Iris pigment epithelial cell (primary cell): ENCODE results near the gene LMAN1L.

ENCODE experiments used
- DNase-seq: peaks from one replicate; pipeline ENCODE4 v3.0.0-alpha.2; 2011; ENCODE audit warnings: low read depth

Gene LMAN1L

GRCh38 chr15:74812533-74812932, at the start of gene LMAN1L:
Gene LMAN1L, plus strand, starts transcription at chr15:74812835. Its CDS starts 20 bp downstream, at chr15:74812855.
- no peak for DNase-seq

DNA sequence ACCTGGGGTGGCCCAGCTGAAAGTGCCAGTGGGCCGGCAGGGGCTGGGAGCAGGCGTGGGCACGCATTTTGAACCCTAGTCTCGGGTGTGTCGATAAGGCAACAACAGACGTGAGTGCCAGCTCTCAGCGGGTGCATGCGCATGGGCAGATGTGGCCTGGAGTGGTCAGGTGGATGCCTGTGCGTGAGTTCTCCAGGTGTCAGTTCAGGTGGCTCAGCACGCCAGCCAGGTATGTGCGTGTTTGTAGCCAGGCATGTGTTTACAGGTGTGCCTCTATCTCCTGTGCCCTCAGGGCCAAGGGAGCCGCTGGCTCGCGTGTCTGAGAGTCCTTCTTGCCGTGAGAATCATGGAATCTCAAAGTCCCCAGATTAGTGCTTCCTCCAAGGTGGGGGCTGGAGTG, 49.2 kb upstream of the LMAN1L start:
- DNase-seq: no peak

DNA sequence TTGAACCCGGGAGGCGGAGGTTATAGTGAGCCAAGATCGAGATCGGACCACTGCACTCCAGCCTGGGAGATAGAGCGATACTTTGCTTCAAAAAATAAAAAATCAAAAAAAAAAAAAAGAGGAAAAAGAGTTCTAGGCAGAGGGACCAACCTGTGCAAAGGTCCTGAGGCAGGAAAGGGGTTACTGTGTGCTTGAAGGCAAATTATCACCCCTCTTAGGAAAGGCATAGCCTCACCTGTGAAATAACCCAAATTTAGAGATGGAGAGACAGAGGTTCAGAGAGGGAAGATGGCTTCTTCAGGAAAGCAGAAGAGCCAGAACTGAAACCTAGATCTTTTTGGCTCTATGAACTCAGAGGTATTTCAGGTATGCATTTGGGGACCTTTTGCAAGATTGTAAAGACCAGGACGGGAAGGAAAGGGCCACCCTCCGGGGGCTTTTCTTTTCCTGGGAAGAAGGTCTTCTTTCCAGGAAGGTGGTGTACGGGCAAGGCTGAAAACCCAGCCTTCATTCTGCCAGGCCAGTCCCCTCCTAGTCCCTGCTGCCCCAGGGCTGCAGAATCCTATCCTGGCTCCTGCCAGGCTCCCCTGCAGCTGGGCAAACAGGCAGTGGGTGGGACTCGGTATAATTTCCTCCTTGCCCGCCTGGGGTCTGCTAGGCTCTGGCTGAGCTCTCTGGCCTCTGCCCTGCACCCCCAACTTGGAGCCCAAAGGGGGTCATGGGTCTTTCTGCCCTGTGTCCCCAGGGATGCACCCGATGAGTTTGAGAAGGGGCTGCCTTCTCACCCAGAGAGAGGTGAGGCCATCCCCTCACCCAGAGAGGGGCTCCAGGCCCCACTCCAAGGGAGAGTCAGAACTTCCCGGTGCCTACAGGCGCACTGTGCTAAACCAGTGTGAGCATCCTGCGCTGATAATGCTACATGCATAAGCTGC, 45.2 kb upstream of the LMAN1L start:
- DNase-seq: no peak

- DNase-seq: no peak
Measured at GRCh38 chr15:74768099-74768770, 44.4 kb upstream of the LMAN1L start.

DNA sequence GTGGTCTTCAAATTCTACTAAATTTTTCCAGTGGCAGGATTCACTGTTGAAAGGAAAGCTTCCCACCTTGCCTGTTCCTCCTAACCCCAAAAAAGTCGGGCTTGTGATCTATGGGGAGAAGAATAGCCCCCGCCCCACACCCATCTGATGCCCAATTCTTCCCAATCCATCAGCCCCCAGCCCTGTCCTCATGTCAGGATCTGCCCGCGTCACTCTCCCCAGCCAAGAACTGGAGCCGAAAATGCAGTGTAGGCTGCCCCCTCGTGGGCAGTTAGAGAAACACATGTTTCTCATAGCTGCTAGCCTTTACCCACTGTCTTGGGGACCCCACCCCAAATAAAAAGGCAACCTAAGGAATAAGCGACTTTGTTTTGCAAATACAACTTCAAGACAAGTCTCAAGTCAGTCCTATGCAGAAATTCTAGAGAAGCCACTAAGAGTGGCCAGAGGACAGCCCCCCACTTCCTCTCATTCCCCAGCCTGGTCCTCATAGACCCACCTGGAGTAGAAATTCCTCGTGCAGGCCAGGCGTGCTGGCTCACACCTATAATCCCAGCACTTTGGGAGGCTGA, 43.8 kb upstream of the LMAN1L start:
- DNase-seq: peak; percentile 42

- no peak for DNase-seq
Measured at GRCh38 chr15:74769463-74770025, 43.1 kb upstream of the LMAN1L start.

DNA sequence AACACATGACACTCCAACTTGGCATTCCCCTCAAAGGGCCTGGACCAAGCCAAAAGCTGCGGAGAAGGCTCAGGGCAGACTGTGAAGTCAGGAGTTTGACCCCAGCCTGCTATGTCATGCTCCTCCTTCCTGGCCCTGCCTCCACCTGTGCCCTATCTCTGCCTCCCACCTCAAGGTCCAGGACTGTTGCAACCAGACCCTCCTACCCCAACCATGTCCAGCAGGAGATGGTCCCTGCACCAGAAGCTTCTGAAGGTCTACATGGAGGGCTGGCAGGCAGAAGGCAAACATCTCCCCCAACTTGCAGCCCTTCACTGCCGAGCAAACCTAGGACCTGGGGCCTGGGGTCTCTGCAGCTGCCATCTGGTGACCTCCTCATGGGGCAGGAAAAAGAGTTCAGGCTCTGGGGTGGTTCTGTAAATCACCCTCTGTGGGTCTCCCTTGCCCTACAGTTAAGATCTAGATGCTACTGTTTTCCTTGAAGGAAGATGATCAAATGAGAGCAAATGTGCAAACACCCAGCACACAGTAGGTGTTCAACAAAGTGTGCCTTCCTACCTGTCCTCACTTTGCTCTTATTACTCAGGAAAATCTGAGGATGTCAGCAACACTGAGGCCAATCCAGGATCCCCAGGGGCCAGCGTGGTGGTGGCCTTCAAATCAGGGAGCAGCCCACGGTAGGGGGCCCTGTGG, 42.3 kb upstream of the LMAN1L start:
- no peak for DNase-seq

DNA sequence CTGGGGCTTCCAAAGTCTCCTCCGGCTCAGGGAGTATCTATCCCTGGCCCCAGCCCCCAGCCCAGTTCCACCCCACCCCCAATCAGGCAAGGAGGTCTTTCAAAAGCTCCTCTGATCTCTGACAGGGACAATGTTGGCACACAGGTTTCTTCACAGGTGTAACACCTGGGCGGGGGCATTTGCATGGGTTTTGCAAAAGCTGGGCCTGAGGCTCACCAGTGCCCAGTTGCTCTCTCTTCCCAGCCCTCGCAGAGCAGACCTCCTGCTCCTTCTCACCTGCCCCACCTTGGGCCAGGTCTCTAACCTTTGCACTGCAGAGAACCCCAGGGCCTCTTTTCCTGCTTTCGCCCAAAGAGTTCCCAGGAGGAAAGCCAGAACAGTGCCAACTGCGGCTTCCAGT, 39.3 kb upstream of the LMAN1L start:
- DNase-seq: no peak

DNA sequence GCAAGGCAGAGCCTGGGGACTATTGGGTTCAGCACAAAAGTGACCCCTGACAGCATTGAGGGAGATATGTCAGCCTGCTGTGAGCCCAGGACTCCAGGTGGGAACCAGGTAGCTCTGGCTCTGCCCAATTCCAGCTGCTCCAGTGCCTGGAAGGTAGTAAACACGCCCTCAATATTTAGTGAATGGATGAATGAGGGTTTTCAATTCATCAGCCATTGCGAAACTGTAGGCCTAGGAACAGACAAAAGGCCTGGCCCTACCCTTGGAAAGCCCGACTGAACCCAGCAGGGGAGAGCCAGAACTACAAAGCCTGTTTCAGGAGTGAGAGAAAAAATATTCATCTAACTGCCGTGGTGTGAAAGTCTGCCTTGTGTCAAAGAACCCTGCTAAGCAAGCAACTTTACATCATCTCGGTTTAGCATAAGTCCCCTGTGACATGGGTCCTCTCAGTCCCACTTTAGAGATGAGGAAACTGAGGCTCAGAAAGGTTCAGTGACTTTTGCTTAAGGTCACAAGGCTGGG, 38.8 kb upstream of the LMAN1L start:
- DNase-seq: no peak

DNA sequence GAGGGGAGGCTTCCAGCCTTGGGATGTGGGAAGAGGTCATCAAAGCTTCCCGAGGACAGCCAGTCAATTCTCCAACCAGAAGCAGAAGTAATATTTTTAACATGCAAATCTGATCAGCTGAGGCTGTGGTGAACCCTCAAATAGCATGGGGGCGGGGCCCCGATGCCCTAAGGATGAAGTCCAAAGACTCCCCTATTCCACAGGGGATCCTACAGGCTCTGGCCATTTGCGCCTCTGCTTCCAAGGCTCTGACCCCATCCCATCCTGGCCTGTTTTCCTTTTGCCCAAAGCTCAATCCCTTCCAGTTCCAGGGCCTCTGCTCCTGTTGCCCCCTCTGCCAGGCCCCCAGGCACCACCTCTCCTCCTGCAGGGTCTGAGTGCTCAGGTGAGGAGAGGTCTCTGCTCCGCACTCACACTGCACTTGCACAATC, 37.5 kb upstream of the LMAN1L start:
- DNase-seq: no peak

DNA sequence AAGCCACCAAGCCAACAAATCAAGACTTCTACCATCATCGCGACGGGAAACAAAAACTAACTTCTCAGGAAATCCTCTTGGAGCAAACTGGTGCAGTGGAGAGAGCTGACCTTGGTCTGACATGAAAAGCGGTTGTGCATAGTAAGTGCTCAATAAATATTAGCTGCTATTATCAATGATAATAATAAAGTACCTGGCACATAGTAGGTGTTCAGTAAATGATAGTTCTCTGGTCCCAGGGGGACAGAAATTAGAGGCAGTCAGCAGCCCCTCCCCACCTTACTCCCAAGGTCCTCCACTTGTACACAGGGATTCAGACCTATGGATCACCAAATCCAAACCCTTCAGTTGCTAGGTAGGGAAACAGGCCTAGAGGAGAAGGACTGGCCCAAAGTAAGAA, 36.7 kb upstream of the LMAN1L start:
- DNase-seq: no peak

GRCh38 chr15:74776821-74777768, 35.5 kb upstream of the LMAN1L start:
- peak; percentile 33 for DNase-seq

GRCh38 chr15:74777769-74778598, 34.7 kb upstream of the LMAN1L start:
- DNase-seq: no peak

DNA sequence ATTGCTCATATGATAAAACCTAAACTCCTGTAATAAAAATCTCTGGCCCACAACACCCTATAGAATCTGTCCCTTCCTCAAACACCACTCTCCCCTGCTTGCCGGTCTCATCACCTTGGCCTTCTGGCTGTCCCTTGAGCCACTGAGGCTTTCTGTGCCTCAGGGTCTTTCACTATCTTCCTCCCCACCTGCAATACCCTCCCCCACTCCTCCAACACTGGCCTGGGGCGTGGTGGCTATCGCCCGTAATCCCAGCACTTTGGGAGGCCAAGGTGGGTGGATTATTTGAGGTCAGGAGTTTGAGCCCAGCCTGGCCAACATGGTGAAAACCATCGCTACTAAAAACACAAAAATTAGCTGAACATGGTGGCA, 34.0 kb upstream of the LMAN1L start:
- DNase-seq: no peak

GRCh38 chr15:74779162-74779648, 33.4 kb upstream of the LMAN1L start:
- DNase-seq: no peak

DNA sequence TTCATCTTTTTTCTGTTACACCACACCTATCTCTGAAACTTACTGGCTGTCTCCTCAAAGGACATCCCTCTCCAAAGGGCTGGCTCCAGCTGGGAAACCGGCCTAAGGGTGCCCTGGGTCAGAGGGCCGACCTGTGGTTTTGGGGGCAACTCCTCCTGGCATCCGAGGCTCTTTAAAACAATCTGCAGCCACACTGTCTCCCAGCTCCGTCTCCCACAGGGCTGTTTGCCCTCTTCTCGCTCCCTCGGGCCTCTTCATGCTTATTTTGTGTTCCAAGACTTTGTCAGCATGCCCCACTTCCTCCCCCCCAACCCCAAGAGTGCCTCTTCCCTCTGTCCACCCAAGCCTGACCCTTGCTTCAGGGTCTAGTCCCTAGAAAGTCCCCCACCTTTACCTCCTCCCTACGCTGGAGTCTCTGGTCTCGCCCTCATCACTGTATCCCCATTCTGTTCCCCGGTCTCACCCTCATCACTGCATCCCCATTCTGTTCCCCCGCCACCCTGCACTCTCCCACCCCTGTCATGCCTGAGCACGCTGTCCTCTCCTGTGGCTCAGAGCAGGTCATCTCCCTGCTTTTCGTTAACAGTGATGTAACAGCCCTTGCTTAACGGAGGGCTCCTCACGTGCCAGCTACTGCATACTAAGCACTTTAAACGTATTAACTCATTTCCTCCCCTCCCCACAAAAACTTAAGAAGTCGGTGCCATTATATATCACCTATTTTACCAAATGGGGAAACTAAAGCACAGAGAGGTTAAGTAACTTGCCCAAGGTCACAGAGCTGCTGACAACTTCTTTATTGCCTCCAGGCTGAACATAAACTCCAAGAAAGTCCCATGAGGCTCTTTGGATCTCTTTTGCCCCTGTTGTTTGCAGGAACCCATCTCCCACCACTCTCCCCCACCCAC, 31.9 kb upstream of the LMAN1L start:
- DNase-seq: peak; percentile 54

DNA sequence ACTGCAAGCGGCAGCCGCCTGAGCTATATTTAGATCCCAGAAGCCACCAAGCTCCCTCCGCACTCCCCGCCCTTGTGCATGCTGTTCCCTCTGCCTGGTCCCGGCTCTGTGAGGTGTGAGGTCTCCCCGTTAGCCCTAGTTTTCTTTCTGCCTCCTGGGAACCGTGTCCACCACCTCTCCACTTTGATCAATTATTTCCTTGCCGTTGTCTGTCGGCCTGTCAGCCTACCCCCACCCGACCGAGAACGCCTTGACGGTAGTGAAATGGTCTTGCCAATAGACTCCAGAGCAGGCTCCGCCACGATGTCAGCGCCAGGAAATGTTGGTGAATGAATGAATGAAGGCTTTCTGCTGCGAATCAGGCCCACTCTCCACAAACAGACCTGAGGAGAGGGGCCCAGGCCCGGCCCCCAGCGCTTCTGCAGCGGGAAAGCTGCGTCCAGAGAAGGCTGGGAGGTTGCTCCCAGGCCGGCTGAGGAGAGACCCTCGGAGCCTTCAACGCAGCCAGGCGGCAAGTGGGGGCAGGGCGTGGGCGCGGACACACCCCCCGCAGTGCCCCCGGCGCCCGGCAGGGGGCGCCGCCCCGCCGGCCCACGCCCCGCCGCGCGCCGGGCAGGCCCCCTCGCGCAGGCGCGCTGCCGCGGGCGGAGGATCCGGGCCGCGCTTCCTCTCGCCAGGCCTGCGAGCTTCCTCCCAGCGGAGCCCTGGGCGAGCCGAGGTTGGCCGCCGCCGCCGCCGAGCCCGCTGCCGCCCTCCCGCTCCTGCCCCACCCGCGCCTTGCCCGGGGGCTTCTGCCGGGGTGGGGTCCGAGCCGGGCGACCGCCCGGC, 31.0 kb upstream of the LMAN1L start, which contains the start of gene CSK:
Gene CSK, plus strand, starts transcription at position 650 of the 828 bp plus-strand sequence. CDS start 16,218 bp downstream, outside the sequence.
- DNase-seq: peak; percentile 53
